CD14-positive monocyte (primary cell): ENCODE measurements around the gene GNG5. TPM values are rescaled to one million over a fixed set of nuclear protein-coding genes. Genes with fewer than 3 reads are reported as not detected.

Experiments
- DNase-seq, 3 donors: peaks; one replicate each; pipeline ENCODE4 v3.0.0-alpha.2; 2011 to 2022
- H2AFZ ChIP-seq: 2 replicates; pipeline ENCODE4 v1.6.0; 2012; ENCODE audit warnings: mild to moderate bottlenecking, low read depth, low read length, inconsistent platforms; ENCODE audit not compliant: insufficient read depth, poor library complexity, severe bottlenecking
- H3K27ac ChIP-seq, 2 donors: 1 replicate in 1 of 2; 2 replicates in 1 of 2; pipeline ENCODE4 v1.5.1; 2012 to 2013; ENCODE audit warnings: low read length in 2 of 2, control low read depth in 1 of 2, inconsistent platforms in 1 of 2, low read depth in 1 of 2, mild to moderate bottlenecking in 1 of 2
- H3K27me3 ChIP-seq, 2 donors: one replicate each; pipeline versions ENCODE4 v1.6.0 to v1.6.1; 2011 to 2013; ENCODE audit warnings: low read length in 2 of 2; ENCODE audit not compliant: control insufficient read depth in 2 of 2, insufficient read depth in 2 of 2
- H3K36me3 ChIP-seq, 2 donors: replicated peaks in 1 of 2; 1 replicate in 1 of 2; 2 replicates in 1 of 2; pipeline versions ENCODE4 v1.5.1 to v1.6.1; 2012 to 2013; ENCODE audit warnings: low read length in 2 of 2, control low read depth in 1 of 2, inconsistent platforms in 1 of 2, mild to moderate bottlenecking in 1 of 2; ENCODE audit not compliant: insufficient read depth in 2 of 2, control insufficient read depth in 1 of 2
- H3K4me1 ChIP-seq, 2 donors: 1 replicate in 1 of 2; 2 replicates in 1 of 2; pipeline versions ENCODE4 v1.5.1 to v1.6.1; 2012 to 2013; ENCODE audit warnings: low read length in 2 of 2, control low read depth in 1 of 2, inconsistent platforms in 1 of 2, mild to moderate bottlenecking in 1 of 2, moderate library complexity in 1 of 2; ENCODE audit not compliant: insufficient read depth in 2 of 2, control insufficient read depth in 1 of 2
- H3K4me2 ChIP-seq: replicated peaks from 2 replicates; pipeline ENCODE3; 2012; ENCODE audit warnings: low read length, moderate library complexity, mild to moderate bottlenecking; ENCODE audit not compliant: poor library complexity, severe bottlenecking; ENCODE audit errors: extremely low read depth
- H3K4me3 ChIP-seq, 3 experiments: fragments of 200-600 bp in 1 of 3; sonication (generic) in 1 of 3; replicated peaks in 1 of 3; 1 replicate in 2 of 3; 2 replicates in 1 of 3; pipeline ENCODE4 v1.5.1; 2011 to 2013; ENCODE audit warnings: low read length in 3 of 3, mild to moderate bottlenecking in 3 of 3, control low read depth in 2 of 3, low read depth in 2 of 3, inconsistent platforms in 1 of 3, moderate library complexity in 1 of 3
- H3K79me2 ChIP-seq: 2 replicates; pipeline ENCODE4 v1.6.0; 2012; ENCODE audit warnings: mild to moderate bottlenecking, control low read depth, inconsistent platforms, low read length, moderate library complexity; ENCODE audit not compliant: insufficient read depth
- H3K9ac ChIP-seq: 2 replicates; pipeline ENCODE4 v1.6.0; 2017; ENCODE audit warnings: low read length, mild to moderate bottlenecking; ENCODE audit not compliant: insufficient read depth, poor library complexity, severe bottlenecking
- H3K9me3 ChIP-seq, 2 donors: replicated peaks in 1 of 2; 1 replicate in 1 of 2; 2 replicates in 1 of 2; pipeline versions ENCODE4 v1.5.1 to v1.6.1; 2012 to 2013; ENCODE audit warnings: low read length in 2 of 2, control low read depth in 1 of 2; ENCODE audit not compliant: control insufficient read depth in 1 of 2, insufficient read depth in 1 of 2
- H4K20me1 ChIP-seq: 2 replicates; pipeline ENCODE4 v1.6.0; 2012; ENCODE audit warnings: mild to moderate bottlenecking, low read length, control low read depth, moderate library complexity; ENCODE audit not compliant: insufficient read depth
- H3K27ac Mint-ChIP-seq, 7 donors: one replicate each; pipeline ENCODE4 v1.8.0; 2020; ENCODE audit warnings: mild to moderate bottlenecking in 7 of 7, mixed read lengths in 7 of 7, moderate library complexity in 6 of 7, inconsistent platforms in 2 of 7
- H3K27me3 Mint-ChIP-seq, 3 donors: one replicate each; pipeline ENCODE4 v1.8.0; 2021 to 2022; ENCODE audit warnings: low read depth in 3 of 3, mild to moderate bottlenecking in 3 of 3, mixed read lengths in 3 of 3, moderate library complexity in 3 of 3, inconsistent platforms in 1 of 3
- H3K36me3 Mint-ChIP-seq, 2 donors: one replicate each; pipeline ENCODE4 v1.8.0; 2020; ENCODE audit warnings: mixed read lengths in 2 of 2, inconsistent platforms in 1 of 2, mild to moderate bottlenecking in 1 of 2
- H3K4me1 Mint-ChIP-seq: one replicate; pipeline ENCODE4 v1.8.0; 2020; ENCODE audit warnings: mild to moderate bottlenecking, mixed read lengths
- H3K4me3 Mint-ChIP-seq, 2 donors: one replicate each; pipeline ENCODE4 v1.8.0; 2020; ENCODE audit warnings: mild to moderate bottlenecking in 2 of 2, mixed read lengths in 2 of 2, moderate library complexity in 1 of 2
- H3K9me3 Mint-ChIP-seq, 7 donors: one replicate each; pipeline ENCODE4 v1.8.0; 2020 to 2022; ENCODE audit warnings: mixed read lengths in 7 of 7, mild to moderate bottlenecking in 6 of 7, moderate library complexity in 6 of 7, inconsistent platforms in 2 of 7
- WGBS: methylation state at CpG from one replicate; pipeline ENCODE4 v1.1.5; 2013; ENCODE audit warnings: missing lambda C conversion rate; ENCODE audit not compliant: insufficient coverage; 5-methylcytosine and 5-hydroxymethylcytosine counted together
- intact Hi-C, 2 donors: fragments of 100-400 bp; cut with micrococcal nuclease; formaldehyde crosslinking; loops; one replicate each; pipeline versions ENCODE4 v1.15.0 to v1.15.1; 2023
- polyA plus RNA-seq, 3 donors: library from polyadenylated mRNA; depleted of rRNA in 1 of 3; unstranded in 2 of 3; stranded (reverse) in 1 of 3; fragments of 300-500 nt in 2 of 3; fragments of >200 nt in 1 of 3; fragmentation: Illumina TruSeq in 2 of 3; gene quantifications; 1 replicate in 2 of 3; 2 replicates in 1 of 3; pipeline ENCODE4 v1.2.3, GENCODE V29; 2012 to 2021
- TF ChIP-seq, protein P1 (sequence below): fragments of 200-600 bp; IDR thresholded peaks from one replicate; pipeline ENCODE4 v1.8.0; 2022; ENCODE audit warnings: antibody characterized with exemption, mild to moderate bottlenecking

The GNG5 gene
- polyA plus RNA-seq, 3 donors = 135 to 555 (median 377) TPM

DNA sequence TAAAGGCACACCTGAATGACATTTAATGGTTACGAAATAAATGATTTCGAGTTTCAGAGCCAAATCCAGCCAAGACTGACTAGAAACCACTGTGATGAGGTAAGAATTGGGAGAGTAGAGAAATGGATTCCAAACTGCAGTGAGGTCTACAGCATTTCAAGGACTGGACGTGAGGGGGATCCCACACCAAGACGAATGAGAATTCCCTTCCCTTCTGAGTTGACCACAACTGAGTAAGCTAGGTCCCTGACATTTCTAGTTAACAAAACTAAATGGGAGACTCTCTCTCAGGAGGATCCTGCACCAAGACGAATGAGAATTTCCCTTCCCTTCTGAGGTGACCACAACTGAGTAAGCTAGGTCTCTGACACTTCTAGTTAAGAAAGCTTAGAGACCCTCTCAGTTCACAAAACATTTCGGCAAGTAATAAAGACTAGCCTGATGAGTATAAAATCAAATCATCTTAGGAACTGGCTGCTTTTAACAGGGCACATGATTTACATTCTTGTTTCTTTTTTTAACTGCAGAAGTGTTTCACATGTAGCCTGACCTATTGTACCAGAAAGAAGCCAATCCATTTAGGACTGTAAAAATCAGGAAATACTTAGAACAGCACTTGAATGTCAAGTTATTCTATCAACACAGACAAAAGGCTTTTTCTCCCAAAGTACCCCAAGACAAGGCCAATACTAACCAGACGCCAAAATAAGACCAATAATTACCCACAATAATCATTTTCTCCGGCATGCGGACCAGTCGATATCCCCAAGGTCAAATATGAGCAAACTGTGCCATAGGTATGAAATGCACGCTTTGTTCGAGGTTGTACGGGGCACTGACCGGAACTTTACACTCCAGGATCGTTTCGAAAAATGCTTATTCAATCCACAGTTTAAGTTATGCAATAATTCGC lies 1.5 kb downstream of the GNG5 start:
- H3K36me3 Mint-ChIP-seq = peaks cover 24 to 39% of the 10 kb centered on the region in 2 donors
- H3K4me3 Mint-ChIP-seq = peak overlapping the region; percentile 98 to 100
- DNase-seq = peak; percentile 18 to 67 (median 56)
- intact Hi-C loops = loop anchor here (5.0 to 10.0 kb wide), 3 partner anchors 60 to 68 kb away; partner anchors contain the start of gene CTBS (in 1 of the 2)
- Histone ChIP-seq H3K36me3 (peaks cover 17 to 24% of the 10 kb centered on the region in 2 donors), H3K79me2 (peaks cover 79% of the 10 kb centered on the region), H4K20me1 (peaks cover 55% of the 10 kb centered on the region), H3K27me3 (no peaks in the 10 kb centered on the region), H2AFZ (peak overlapping the region; percentile 73), H3K9me3 (no peaks in the 10 kb centered on the region), H3K27ac (peak overlapping the region; percentile 94 to 97), H3K9ac (peak overlapping the region; percentile 96), H3K4me1 (peaks cover 26 to 45% of the 10 kb centered on the region in 2 donors), H3K4me2 (peak overlapping the region; percentile 77), H3K4me3 (peak overlapping the region; percentile 78 to 99 (median 97))
- H3K27me3 Mint-ChIP-seq = no peaks in the 10 kb centered on the region
- H3K27ac Mint-ChIP-seq = peak overlapping the region; percentile 98 to 100 (median 99)
- peaks cover 0 to 8% (median 5%) of the 10 kb centered on the region in 7 donors for H3K9me3 Mint-ChIP-seq
- peaks cover 35% of the 10 kb centered on the region for H3K4me1 Mint-ChIP-seq
- WGBS = 1% methylated on average over 11 of the region's 17 CpGs
- TF ChIP-seq, protein P1, sequence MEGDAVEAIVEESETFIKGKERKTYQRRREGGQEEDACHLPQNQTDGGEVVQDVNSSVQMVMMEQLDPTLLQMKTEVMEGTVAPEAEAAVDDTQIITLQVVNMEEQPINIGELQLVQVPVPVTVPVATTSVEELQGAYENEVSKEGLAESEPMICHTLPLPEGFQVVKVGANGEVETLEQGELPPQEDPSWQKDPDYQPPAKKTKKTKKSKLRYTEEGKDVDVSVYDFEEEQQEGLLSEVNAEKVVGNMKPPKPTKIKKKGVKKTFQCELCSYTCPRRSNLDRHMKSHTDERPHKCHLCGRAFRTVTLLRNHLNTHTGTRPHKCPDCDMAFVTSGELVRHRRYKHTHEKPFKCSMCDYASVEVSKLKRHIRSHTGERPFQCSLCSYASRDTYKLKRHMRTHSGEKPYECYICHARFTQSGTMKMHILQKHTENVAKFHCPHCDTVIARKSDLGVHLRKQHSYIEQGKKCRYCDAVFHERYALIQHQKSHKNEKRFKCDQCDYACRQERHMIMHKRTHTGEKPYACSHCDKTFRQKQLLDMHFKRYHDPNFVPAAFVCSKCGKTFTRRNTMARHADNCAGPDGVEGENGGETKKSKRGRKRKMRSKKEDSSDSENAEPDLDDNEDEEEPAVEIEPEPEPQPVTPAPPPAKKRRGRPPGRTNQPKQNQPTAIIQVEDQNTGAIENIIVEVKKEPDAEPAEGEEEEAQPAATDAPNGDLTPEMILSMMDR = no peak

DNA sequence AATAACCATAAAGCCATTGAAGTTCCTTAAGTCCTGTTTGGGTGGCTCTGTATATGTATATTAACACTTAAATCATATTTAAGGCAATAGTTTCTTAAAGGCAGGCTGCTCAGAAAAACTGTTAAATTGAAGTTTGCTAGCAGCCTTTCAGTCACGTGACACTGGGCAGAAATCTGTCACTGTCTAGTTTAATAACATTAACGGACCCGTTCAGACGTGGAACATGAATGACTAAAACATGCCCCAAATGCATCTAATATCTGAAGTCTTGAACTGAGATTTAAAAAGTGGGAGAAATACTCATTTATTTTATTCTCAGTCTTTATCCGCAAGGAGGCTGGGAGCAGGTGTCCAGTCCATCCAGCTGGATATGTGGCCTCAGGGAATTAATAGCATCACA lies 3.5 kb downstream of the GNG5 start:
- peak overlapping the region; percentile 77 for H3K4me2 ChIP-seq
- peaks cover 30 to 43% of the 10 kb centered on the region in 2 donors for H3K36me3 ChIP-seq
- peaks cover 92% of the 10 kb centered on the region for H3K79me2 ChIP-seq
- Mint-ChIP-seq H3K36me3 (peaks cover 26 to 41% of the 10 kb centered on the region in 2 donors), H3K27me3 (no peaks in the 10 kb centered on the region), H3K9me3 (peaks cover 0 to 2% (median 0%) of the 10 kb centered on the region in 7 donors), H3K4me1 (peaks cover 35% of the 10 kb centered on the region), H3K4me3 (no peak overlapping the region), H3K27ac (no peak overlapping the region)
- no peak for DNase-seq
- WGBS = 40% methylated on average over 1 of the region's 5 CpGs
- H3K9ac ChIP-seq = no peak overlapping the region
- no peaks in the 10 kb centered on the region for H3K27me3 ChIP-seq
- H4K20me1 ChIP-seq = peaks cover 74% of the 10 kb centered on the region
- peak overlapping the region in 1 of 2 donors; percentile 97 for H3K27ac ChIP-seq
- peak overlapping the region in 1 of 3 experiments; percentile 97 for H3K4me3 ChIP-seq
- H2AFZ ChIP-seq = no peak overlapping the region
- H3K4me1 ChIP-seq = peaks cover 26 to 40% of the 10 kb centered on the region in 2 donors
- TF ChIP-seq, protein P1 = no peak
- H3K9me3 ChIP-seq = no peaks in the 10 kb centered on the region
- intact Hi-C loops = loop anchor here in 1 of 2 donors (10.0 kb wide), 1 partner anchor 58 kb away; no protein-coding TSS in a partner anchor
